Activated naive CD8-positive, alpha-beta T cell treated with anti-CD3 and anti-CD28 coated beads, Interleukin-2, amount 50 U/mL, for 24 hours (primary cell): ENCODE data around the gene ADAMTS15.

Experiments used
- ATAC-seq: fragments of 150-1000 bp; cut with Tn5 transposase; one replicate; pipeline ENCODE4 v1.10.0; 2021
- DNase-seq: peaks from one replicate; pipeline ENCODE4 v3.0.0; 2021
- H3K27ac Mint-ChIP-seq: one replicate; pipeline ENCODE4 v1.8.0; 2021; ENCODE audit warnings: mild to moderate bottlenecking, mixed read lengths
- H3K27me3 Mint-ChIP-seq: one replicate; pipeline ENCODE4 v1.8.0; 2021; ENCODE audit warnings: mixed read lengths
- H3K36me3 Mint-ChIP-seq: one replicate; pipeline ENCODE4 v1.8.0; 2021; ENCODE audit warnings: low read depth, mixed read lengths
- H3K4me1 Mint-ChIP-seq: one replicate; pipeline ENCODE4 v1.8.0; 2021; ENCODE audit warnings: mixed read lengths
- H3K4me3 Mint-ChIP-seq: one replicate; pipeline ENCODE4 v1.8.0; 2021; ENCODE audit warnings: mild to moderate bottlenecking, moderate library complexity, mixed read lengths
- H3K9me3 Mint-ChIP-seq: one replicate; pipeline ENCODE4 v1.8.0; 2021; ENCODE audit warnings: mixed read lengths

Gene ADAMTS15

DNA sequence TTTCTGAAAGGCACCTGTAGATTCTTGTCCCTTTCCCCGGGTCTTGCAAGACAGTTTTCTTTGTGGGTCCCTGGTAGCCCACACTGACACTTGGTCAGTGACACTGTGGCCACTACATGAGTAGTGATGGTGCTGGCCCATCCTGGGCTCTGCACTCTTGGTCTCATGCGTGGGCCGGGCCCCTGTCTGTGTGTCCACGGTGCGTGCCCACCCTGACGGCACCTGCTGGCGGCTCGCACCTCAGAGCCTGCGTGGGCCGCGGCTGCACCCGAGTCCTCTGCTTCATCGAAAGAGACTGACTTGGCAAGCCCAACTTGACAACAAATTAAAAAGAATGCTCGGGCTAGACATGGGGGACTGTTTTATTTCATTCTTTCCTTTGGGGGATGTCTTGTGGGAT, 37.5 kb downstream of the ADAMTS15 start:
- no peaks in the 10 kb centered on the region for H3K36me3 Mint-ChIP-seq
- H3K4me3 Mint-ChIP-seq, result no peak overlapping the region
- no peak overlapping the region for H3K27ac Mint-ChIP-seq
- no peaks in the 10 kb centered on the region for H3K27me3 Mint-ChIP-seq
- H3K4me1 Mint-ChIP-seq, result no peaks in the 10 kb centered on the region
- ATAC-seq, result no peak
- no peak for DNase-seq
- H3K9me3 Mint-ChIP-seq, result peaks cover 4% of the 10 kb centered on the region

DNA sequence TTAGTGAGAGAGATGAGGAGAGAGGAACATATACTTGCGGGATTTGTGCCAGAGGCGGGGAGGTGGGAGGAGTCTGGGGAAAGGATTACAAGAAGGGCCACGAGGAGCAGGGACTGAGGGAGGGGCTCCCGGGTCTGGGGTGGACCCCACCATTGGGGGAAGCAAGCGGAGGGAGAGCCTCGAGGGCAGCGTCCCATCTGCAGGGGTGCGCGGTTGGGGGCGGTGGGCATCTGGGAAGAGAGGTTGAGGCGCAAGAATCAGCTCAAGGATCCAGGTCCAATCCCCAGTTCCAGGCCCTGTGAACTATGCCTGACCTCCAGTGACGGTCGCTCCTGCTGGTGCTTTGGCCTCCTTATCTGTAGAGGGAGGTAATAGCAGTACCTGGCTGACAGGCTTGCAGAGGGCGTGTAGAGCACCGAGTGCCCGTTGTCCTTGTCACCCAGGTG, 38.0 kb downstream of the ADAMTS15 start:
- H3K36me3 Mint-ChIP-seq, result no peaks in the 10 kb centered on the region
- H3K4me1 Mint-ChIP-seq, result no peaks in the 10 kb centered on the region
- no peak for ATAC-seq
- H3K27ac Mint-ChIP-seq, result no peak overlapping the region
- H3K9me3 Mint-ChIP-seq, result peaks cover 4% of the 10 kb centered on the region
- H3K4me3 Mint-ChIP-seq, result no peak overlapping the region
- H3K27me3 Mint-ChIP-seq, result no peaks in the 10 kb centered on the region
- no peak for DNase-seq

DNA sequence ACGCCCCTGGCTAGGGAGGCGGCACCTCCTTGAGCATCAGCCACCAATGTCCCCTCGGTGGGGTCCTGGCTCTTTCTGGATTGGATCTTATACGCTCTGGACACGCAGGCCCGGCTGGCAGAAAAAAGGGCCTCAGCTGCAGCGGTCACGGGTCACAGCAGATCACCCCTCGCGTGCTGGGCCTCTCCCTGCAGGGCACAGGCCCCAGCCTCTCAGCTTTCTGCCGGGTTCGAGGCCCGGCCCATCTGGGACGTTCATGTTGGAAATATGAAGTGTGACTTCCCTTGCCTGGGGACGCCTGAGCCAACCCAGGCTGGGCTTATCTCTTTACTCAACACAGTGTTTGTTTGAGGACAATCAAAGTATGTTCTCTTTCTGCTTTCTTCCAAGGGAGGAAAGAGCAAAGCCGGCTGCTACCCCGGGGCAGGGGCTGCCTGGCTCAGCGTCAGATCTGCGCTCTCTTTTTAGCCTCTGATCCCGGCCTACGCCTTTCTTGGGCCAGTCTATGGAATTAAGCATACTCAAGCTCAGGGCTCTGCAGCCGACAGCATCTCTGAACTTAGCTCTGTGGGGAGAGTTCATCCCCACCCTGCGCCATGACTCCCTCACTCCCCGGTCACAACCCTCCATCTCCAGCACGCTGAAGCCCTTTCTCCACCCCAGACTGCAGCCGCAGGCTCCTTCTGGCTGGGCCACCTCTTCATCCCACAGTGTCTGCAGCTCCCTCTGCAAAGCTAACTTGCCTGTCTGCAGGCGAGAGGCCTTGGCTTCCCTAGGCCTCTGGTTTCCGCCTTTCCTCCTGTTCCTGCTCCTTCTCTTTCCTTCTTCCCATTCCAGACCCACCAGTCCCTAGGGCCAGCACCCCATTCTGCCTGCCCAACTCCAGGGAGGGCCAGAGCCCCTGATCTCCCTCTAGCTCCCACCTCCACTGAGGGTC, 38.8 kb downstream of the ADAMTS15 start:
- H3K4me3 Mint-ChIP-seq, result no peak overlapping the region
- no peak for ATAC-seq
- DNase-seq, result no peak
- H3K9me3 Mint-ChIP-seq, result peaks cover 4% of the 10 kb centered on the region
- no peaks in the 10 kb centered on the region for H3K4me1 Mint-ChIP-seq
- no peaks in the 10 kb centered on the region for H3K36me3 Mint-ChIP-seq
- no peaks in the 10 kb centered on the region for H3K27me3 Mint-ChIP-seq
- H3K27ac Mint-ChIP-seq, result no peak overlapping the region

DNA sequence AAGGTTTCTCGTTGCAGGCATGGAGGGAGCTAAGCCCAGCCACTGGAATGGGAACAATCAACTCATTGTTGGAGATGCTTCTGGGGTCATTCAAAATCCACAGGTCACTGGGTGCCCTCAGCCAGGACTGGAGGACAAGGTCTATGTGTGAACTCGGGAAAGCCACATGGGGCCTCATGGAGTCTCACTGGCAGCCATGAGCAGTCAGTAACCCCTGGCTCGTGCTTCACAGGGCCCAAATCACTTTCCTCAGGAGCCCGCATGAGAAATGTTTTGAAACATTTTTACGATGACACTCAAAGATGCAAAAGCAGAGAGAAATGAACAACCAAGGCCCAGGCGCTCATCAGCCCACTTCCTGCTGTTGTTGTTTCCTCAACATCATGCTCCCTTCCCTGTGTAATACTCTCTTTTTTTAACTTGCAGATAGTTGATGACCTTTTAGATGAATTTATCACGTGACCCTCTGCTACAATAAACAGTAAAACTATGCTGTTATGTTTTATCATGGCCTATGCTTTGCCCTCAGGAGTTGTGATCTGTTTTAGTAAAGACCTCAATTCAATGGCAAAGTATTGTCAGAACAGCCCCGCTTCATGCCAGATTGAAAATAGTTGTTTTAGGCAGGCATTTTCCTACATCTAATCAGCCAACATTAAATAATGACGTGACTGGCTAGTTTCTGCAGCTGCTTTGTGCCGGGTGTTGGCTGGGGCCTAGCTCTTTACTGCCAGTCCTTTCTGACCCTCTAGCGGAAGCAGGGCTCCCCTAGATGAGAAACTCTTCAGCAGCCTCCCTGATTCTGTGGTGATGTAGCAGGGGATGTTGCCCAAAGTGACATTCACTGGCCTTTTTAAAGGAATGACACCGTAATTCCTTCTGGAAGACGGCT, 39.7 kb downstream of the ADAMTS15 start:
- DNase-seq (no peak), ATAC-seq (no peak)
- H3K36me3 Mint-ChIP-seq, result no peaks in the 10 kb centered on the region
- H3K9me3 Mint-ChIP-seq, result peaks cover 4% of the 10 kb centered on the region
- no peak overlapping the region for H3K4me3 Mint-ChIP-seq
- no peaks in the 10 kb centered on the region for H3K27me3 Mint-ChIP-seq
- H3K27ac Mint-ChIP-seq, result no peak overlapping the region
- H3K4me1 Mint-ChIP-seq, result no peaks in the 10 kb centered on the region

DNA sequence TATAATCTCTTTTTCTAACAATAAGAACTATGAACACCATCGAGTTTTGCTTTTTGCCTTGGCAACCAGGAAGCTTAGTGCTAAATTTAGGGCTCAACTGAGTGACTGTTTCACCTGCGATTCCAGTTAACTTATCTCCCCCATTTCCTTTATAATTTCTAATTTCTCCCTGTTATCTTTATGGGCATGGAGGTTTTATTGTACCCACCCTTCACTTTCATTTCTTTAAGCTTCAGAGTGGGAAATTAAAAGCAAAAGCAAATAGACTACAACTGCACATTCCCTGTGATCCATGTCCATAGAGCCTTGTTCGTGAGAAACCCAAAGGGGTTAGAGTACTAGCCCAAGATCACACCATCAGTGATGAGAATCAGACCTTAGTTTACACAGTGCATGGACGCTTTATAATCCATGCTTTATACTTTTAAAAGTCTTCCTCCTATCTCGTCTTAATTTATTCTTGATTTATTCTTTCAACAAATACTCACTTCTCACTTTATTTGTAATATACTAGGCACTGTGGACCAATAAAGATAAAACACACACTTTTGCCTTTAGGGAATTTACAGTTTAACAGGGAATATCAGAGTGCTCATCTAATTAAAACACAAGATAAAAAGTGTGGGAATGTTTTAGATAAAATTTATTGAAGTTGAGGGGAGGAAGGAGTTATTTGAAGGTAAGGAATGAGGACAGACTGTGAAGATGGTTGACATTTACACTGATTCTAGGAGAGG, 40.6 kb downstream of the ADAMTS15 start:
- ATAC-seq (no peak), DNase-seq (no peak)
- peaks cover under 1% of the 10 kb centered on the region for H3K27me3 Mint-ChIP-seq
- no peaks in the 10 kb centered on the region for H3K36me3 Mint-ChIP-seq
- H3K4me1 Mint-ChIP-seq, result no peaks in the 10 kb centered on the region
- H3K9me3 Mint-ChIP-seq, result peaks cover 1% of the 10 kb centered on the region
- no peak overlapping the region for H3K27ac Mint-ChIP-seq
- H3K4me3 Mint-ChIP-seq, result no peak overlapping the region

DNA sequence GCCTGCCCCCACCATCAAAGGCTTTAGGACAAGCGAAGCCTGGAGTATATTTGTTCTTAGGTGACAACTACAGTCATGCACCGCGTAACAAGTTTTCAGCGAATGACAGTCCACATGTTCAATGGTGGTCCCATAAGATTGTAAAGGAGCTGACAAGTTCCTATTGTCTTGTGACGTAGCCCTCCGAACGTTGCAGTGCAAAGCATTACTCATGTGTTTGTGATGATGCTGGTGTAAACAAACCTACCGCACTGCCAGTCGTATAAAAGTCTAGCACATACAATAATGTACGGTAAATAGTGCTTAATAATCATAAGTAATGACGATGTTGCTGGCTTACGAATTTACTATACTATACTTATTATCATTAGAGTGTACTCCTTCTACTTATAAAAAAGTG, 41.3 kb downstream of the ADAMTS15 start:
- no peak for ATAC-seq
- Mint-ChIP-seq H3K4me3 (no peak overlapping the region), H3K4me1 (no peaks in the 10 kb centered on the region), H3K27ac (no peak overlapping the region), H3K9me3 (no peaks in the 10 kb centered on the region), H3K27me3 (peaks cover 3% of the 10 kb centered on the region), H3K36me3 (no peaks in the 10 kb centered on the region)
- DNase-seq, result no peak

DNA sequence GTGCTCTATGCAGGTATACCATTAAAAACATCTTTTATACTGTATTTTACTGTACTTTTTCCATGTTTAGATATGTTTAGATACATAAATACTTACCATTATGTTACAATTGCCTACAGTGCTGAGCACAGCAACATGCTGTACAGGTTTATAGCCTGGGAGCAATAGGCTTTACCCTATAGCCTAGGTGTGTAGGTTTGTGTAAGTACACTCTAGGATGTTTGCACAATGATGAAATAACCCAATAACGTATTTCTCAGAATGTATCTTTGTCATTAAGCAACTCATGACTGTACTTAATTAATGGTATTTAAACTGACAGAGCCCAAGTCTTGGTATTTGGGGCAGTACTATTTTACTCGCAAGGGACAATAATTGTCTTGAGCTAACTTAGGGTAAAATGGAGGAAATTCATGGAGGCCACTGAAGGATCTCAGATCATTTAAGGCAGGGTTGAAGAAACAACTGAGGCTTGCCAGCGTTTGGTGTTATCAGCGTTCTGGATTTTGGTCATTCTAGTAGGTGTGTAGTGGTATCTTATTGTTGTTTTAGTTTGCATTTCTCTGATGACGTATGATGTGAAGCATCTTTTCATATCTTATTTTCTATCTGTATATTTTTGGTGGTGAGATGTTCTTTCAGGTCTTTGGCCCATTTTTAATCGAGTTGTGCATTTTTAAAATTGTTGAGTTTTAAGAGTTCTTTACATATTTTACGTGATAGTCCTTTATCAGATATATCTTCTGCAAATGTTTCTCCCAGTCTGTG, 42.4 kb downstream of the ADAMTS15 start:
- Mint-ChIP-seq H3K4me1 (no peaks in the 10 kb centered on the region), H3K4me3 (no peak overlapping the region), H3K27me3 (peaks cover 4% of the 10 kb centered on the region), H3K27ac (no peak overlapping the region), H3K9me3 (no peaks in the 10 kb centered on the region), H3K36me3 (no peaks in the 10 kb centered on the region)
- no peak for DNase-seq
- ATAC-seq, result no peak

DNA sequence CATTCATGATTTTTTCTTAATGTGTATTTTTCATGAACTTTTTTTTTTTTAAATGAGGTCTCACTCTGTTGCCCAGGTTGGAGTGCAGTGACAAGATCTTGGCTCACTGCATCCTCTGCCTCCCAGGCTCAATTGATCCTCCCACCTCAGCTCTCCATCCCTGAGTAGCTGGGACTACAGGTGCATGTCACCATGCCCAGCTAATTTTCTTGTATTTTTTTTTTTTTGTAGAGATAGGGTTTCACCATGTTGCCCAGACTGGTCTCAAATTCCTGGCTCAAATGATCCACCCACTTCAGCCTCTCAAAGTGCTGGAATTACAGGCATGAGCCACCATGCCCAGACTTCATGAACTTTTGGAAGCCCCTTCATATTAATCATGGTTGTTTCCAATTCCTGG, 49.7 kb downstream of the ADAMTS15 start:
- peaks cover 5% of the 10 kb centered on the region for H3K9me3 Mint-ChIP-seq
- H3K27ac Mint-ChIP-seq, result no peak overlapping the region
- DNase-seq (no peak), ATAC-seq (no peak)
- H3K27me3 Mint-ChIP-seq, result peaks cover 20% of the 10 kb centered on the region
- H3K36me3 Mint-ChIP-seq, result no peaks in the 10 kb centered on the region
- H3K4me3 Mint-ChIP-seq, result no peak overlapping the region
- H3K4me1 Mint-ChIP-seq, result no peaks in the 10 kb centered on the region

DNA sequence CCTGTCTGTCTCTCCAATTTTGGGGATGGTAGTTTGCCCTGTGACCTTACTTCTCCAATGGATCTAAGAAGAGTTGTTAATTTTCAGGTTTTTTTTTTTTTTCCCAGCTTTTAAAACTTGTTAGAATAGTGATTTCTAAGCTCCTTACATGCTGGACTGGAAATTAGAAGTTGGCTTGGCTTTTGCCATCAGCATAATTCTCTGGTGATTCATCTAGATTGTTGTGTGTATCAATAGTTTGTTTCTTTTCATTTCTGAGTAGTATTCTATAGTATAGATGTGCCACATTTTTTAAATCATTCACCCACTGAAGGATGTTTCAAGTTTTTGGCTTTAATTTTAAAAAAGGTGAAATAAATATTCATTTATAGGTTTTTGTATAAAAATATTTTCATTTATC, 51.4 kb downstream of the ADAMTS15 start:
- H3K4me1 Mint-ChIP-seq, result no peaks in the 10 kb centered on the region
- no peak overlapping the region for H3K4me3 Mint-ChIP-seq
- H3K27ac Mint-ChIP-seq, result no peak overlapping the region
- H3K36me3 Mint-ChIP-seq, result no peaks in the 10 kb centered on the region
- H3K27me3 Mint-ChIP-seq, result peaks cover 23% of the 10 kb centered on the region
- H3K9me3 Mint-ChIP-seq, result peaks cover 9% of the 10 kb centered on the region
- DNase-seq (no peak), ATAC-seq (no peak)

DNA sequence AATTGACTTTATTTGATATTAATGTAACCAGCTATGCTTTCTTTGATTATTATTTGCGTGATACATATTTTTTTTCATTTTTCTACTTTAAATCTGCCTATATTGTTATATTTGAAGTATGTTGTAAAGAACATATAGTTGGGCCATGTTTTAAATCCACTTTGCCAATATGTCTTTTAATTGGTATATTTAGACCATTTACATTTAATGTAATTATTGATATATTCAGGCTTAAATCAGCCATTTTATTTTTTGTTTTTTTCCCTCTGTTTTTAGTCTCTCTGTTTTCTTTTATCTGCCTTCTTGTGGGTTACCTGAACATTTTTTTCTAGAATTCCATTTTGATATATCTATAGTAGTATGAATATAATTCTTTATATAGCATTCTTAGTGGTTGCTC, 55.9 kb downstream of the ADAMTS15 start:
- no peak overlapping the region for H3K4me3 Mint-ChIP-seq
- H3K4me1 Mint-ChIP-seq, result no peaks in the 10 kb centered on the region
- H3K36me3 Mint-ChIP-seq, result no peaks in the 10 kb centered on the region
- H3K9me3 Mint-ChIP-seq, result peaks cover 34% of the 10 kb centered on the region
- no peak overlapping the region for H3K27ac Mint-ChIP-seq
- ATAC-seq (no peak), DNase-seq (no peak)
- H3K27me3 Mint-ChIP-seq, result peaks cover 18% of the 10 kb centered on the region

DNA sequence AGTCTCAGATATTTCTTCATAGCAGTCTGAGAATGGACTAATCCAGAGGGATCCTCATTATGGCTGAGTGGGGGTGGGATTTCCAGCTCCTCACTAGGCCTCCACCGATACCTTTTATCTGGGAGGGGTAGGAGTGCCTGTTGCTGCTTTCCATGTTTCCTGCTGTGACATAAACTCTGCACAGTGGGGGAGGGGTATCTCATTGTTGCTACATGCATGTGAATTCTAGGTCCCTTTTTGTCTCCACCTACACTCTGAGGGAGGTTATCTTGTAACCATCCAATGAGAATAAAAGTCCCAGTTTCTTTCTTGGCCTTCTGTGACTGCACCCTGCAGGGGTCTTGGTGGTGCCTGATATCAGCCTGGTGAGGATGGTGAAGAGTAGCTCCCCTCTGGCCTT, 60.5 kb downstream of the ADAMTS15 start:
- H3K4me1 Mint-ChIP-seq, result no peaks in the 10 kb centered on the region
- H3K36me3 Mint-ChIP-seq, result no peaks in the 10 kb centered on the region
- no peak overlapping the region for H3K4me3 Mint-ChIP-seq
- DNase-seq, result no peak
- H3K27me3 Mint-ChIP-seq, result peaks cover 6% of the 10 kb centered on the region
- no peak for ATAC-seq
- H3K27ac Mint-ChIP-seq, result no peak overlapping the region
- peaks cover 34% of the 10 kb centered on the region for H3K9me3 Mint-ChIP-seq

DNA sequence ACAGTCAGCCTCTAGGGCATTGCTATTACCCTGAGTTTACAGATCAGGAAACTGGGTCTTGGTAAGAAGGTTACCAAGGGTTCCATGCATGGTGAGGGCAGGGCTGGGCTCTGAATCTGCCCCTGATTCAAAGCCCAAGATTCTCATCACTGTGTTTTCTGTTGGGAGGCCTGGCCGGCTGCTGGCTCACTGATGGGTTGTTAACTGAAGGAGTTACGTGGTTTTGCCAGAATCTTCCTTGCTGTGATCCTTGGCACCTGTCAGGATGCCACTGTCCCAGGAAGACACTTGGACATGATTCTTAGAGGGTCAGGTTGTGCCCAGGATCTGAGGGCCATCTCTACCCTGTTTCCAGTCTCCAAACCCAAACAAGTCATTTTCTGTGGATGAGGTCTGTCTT, 61.5 kb downstream of the ADAMTS15 start:
- Mint-ChIP-seq H3K4me1 (no peaks in the 10 kb centered on the region), H3K27ac (no peak overlapping the region), H3K4me3 (no peak overlapping the region), H3K9me3 (peaks cover 29% of the 10 kb centered on the region), H3K27me3 (peaks cover 7% of the 10 kb centered on the region), H3K36me3 (no peaks in the 10 kb centered on the region)
- no peak for ATAC-seq
- no peak for DNase-seq

DNA sequence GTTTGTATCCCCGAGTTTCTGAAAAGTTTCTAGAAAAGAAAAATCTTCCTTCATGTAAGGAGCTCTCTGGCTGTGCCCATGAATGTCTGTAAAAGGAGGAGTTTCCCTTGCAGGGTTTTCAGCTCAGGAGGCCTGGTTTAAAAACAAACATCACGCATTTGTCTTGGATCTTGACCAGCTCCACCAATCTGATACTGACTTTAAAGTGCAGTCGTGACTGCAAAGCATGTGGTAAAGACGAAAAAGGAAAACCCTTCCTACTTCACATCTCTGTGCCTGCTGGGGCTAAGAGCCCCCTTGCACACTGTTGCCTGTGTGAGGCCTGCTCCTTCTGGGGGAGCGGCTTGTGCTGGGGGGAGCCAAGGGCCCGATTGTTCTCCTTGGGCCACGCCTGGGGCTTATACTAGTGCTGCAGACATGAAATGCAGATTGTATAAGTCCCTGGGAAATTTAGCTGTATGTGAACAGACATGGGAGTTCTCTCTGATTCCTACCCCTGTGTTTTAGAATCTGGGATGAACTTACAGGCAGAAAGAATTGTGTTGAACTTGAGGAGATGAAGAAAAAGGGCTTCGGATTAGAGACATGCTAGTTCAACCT, 62.1 kb downstream of the ADAMTS15 start:
- peaks cover 26% of the 10 kb centered on the region for H3K9me3 Mint-ChIP-seq
- no peak for ATAC-seq
- no peak for DNase-seq
- H3K4me1 Mint-ChIP-seq, result no peaks in the 10 kb centered on the region
- H3K27me3 Mint-ChIP-seq, result peaks cover 5% of the 10 kb centered on the region
- H3K4me3 Mint-ChIP-seq, result no peak overlapping the region
- H3K27ac Mint-ChIP-seq, result no peak overlapping the region
- no peaks in the 10 kb centered on the region for H3K36me3 Mint-ChIP-seq
